NAMALWA (cell line): ENCODE results near the gene RPL27.
"Not testable (repeated sequence)": the region's sequence is repeated elsewhere in the genome, so short reads cannot be mapped to it uniquely, and the experiment has no call there.

ENCODE experiments used
- DNase-seq: peaks from one replicate; pipeline ENCODE4 v3.0.0-alpha.2; 2015; ENCODE audit warnings: low spot score

The RPL27 gene

GRCh38 chr17:42997984-42998938 is at the start of gene RPL27:
TSS of gene RPL27 (plus strand) at chr17:42998419. CDS start at chr17:42998751, 332 bp downstream.
- DNase-seq = peak; percentile 100

GRCh38 chr17:42950044-42950783 is 48.0 kb upstream of the RPL27 start:
- no peak for DNase-seq

- no peak for DNase-seq
Measured at GRCh38 chr17:42953669-42954068, 44.5 kb upstream of the RPL27 start.

- peak; percentile 96 for DNase-seq
Measured at GRCh38 chr17:42964161-42964932, 33.9 kb upstream of the RPL27 start, which contains the start of gene AARSD1. TSS of gene AARSD1 (minus strand) at chr17:42964454. CDS start at chr17:42964440, 14 bp downstream.

- no peak for DNase-seq
Measured at GRCh38 chr17:42967925-42968324, 30.3 kb upstream of the RPL27 start.

GRCh38 chr17:42969001-42969581 is 29.1 kb upstream of the RPL27 start:
- peak; percentile 66 for DNase-seq

- no peak for DNase-seq
Measured at GRCh38 chr17:42971589-42971988, 26.6 kb upstream of the RPL27 start.

GRCh38 chr17:42973323-42973722 is 24.9 kb upstream of the RPL27 start:
- DNase-seq = not testable (repeated sequence)

- DNase-seq = no peak
Measured at GRCh38 chr17:42975265-42975664, 23.0 kb upstream of the RPL27 start.

GRCh38 chr17:42975701-42976100 is 22.5 kb upstream of the RPL27 start:
- not testable (repeated sequence) for DNase-seq

GRCh38 chr17:42979511-42980273 is 18.5 kb upstream of the RPL27 start, which contains the start of gene PTGES3L:
TSS of gene PTGES3L (minus strand) at chr17:42980080. CDS start at chr17:42980053, 27 bp downstream.
- no peak for DNase-seq

GRCh38 chr17:42980274-42980765 is 17.9 kb upstream of the RPL27 start, which contains the start of gene RUNDC1:
TSS of gene RUNDC1 (plus strand) at chr17:42980565. CDS start at chr17:42980577, 12 bp downstream.
- peak; percentile 92 for DNase-seq

- peak; percentile 74 for DNase-seq
Measured at GRCh38 chr17:42980766-42981397, 17.3 kb upstream of the RPL27 start.

- DNase-seq = no peak
Measured at GRCh38 chr17:42982266-42982665, 16.0 kb upstream of the RPL27 start.

GRCh38 chr17:42985225-42985624 is 13.0 kb upstream of the RPL27 start:
- peak; percentile 79 for DNase-seq

GRCh38 chr17:42989141-42989540 is 9.1 kb upstream of the RPL27 start:
- DNase-seq = no peak

GRCh38 chr17:42989726-42990652 is 8.2 kb upstream of the RPL27 start:
- no peak for DNase-seq

GRCh38 chr17:42991471-42991870 is 6.7 kb upstream of the RPL27 start:
- DNase-seq = no peak

GRCh38 chr17:42992872-42993271 is 5.3 kb upstream of the RPL27 start:
- no peak for DNase-seq
